Stimulated activated CD4-positive, alpha-beta T cell treated with anti-CD3 and anti-CD28 coated beads, Interleukin-12 subunit alpha, Interleukin-12 subunit beta, amount 100 ng/mL, for 48 hours (primary cell): ENCODE results near the gene ZDHHC22.

ENCODE experiments used
- DNase-seq, 3 donors: peaks; one replicate each; pipeline ENCODE4 v3.0.0-alpha.2; 2020; ENCODE audit warnings: low read depth in 2 of 3, low spot score in 1 of 3

Gene ZDHHC22

DNA sequence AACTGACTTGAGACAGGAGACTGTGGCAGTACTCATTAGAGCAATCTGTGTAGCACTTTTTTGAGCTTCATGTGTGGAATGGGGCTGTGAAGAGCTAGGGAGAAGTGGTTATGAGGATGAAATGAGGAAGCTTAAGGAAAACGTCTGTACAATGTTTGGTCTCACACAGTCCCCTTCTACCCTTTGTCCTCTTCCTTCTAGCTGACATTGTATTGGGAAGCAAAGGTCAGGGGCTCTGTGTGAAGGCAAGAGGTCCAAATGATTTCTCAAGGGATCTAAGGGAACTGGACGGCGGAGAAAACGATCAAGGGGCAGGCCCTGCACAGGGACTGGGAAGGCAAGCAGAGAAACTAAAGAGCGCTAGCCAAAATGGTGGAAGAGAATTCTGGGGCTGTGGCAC lies 56.6 kb downstream of the ZDHHC22 start:
- DNase-seq = no peak

GRCh38 chr14:77083082-77083481 lies 58.5 kb downstream of the ZDHHC22 start:
- no peak for DNase-seq

- no peak for DNase-seq
These were observed 59.2 kb downstream of the ZDHHC22 start for GRCh38 chr14:77082356-77082755.
